Mucosa of stomach (tissue), 1 donor: Measurements from ENCODE around the gene ANXA5.

Experiments
- H3K27me3 ChIP-seq: one replicate; pipeline ENCODE4 v1.7.0; 2013; ENCODE audit warnings: mild to moderate bottlenecking, low read length; ENCODE audit not compliant: control insufficient read depth, insufficient read depth
- H3K36me3 ChIP-seq: one replicate; pipeline ENCODE4 v1.7.0; 2013; ENCODE audit warnings: low read length; ENCODE audit not compliant: control insufficient read depth, insufficient read depth
- H3K4me1 ChIP-seq: one replicate; pipeline ENCODE4 v1.7.0; 2013; ENCODE audit warnings: mild to moderate bottlenecking, low read length; ENCODE audit not compliant: control insufficient read depth, insufficient read depth
- H3K4me3 ChIP-seq: one replicate; pipeline ENCODE4 v1.7.0; 2013; ENCODE audit warnings: low read length
- H3K9ac ChIP-seq: one replicate; pipeline ENCODE4 v1.7.0; 2013; ENCODE audit warnings: mild to moderate bottlenecking, low read length, moderate library complexity
- H3K9me3 ChIP-seq: one replicate; pipeline ENCODE4 v1.7.0; 2013; ENCODE audit warnings: mild to moderate bottlenecking, low read length, moderate library complexity; ENCODE audit not compliant: control insufficient read depth
- donor health status: Pancreatic carcinoma.

The ANXA5 gene

DNA sequence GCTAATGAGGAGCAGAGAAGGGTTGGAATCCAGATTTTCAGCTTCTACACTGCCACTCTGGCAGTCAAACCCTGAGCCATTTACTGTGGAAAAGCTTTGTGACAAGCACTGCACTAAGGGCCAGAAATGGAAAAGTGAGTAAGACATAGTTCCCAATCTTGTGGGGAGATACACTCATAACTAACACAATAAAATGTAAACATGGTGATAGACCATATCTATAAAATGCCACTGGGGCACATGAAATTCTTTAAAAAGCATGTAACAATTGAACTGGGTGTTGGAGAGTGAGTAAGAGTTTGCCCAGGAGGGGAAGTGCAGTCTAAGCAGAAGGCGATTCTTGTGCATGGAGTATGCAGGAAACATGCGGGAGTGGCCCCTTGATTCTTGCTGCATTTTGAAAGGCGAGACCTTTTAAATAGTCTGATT, 32.0 kb upstream of the ANXA5 start:
- H3K4me3 ChIP-seq, result no peak overlapping the region
- no peaks in the 10 kb centered on the region for H3K9me3 ChIP-seq
- no peaks in the 10 kb centered on the region for H3K36me3 ChIP-seq
- H3K4me1 ChIP-seq, result no peaks in the 10 kb centered on the region
- no peak overlapping the region for H3K9ac ChIP-seq
- no peaks in the 10 kb centered on the region for H3K27me3 ChIP-seq

DNA sequence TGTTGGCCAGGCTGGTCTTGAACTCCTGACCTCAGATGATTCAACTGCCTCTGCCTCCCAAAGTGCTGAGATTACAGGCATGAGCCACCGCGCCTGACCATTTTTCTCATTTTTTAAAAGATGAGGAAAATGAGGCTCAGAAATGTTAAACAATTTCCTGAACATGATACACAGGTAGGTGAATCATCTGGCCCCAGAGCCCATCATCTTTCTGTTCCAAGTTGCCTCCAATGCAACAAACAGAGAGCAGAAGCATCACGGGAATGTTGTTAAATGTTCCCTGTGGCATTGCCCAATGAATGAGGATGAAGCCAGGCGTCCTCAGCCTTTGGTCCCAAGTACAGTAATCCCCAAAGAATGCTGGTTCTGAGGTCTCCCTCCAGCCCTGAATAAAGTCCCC, 31.3 kb upstream of the ANXA5 start:
- no peaks in the 10 kb centered on the region for H3K36me3 ChIP-seq
- no peaks in the 10 kb centered on the region for H3K4me1 ChIP-seq
- no peaks in the 10 kb centered on the region for H3K9me3 ChIP-seq
- no peak overlapping the region for H3K9ac ChIP-seq
- H3K27me3 ChIP-seq, result no peaks in the 10 kb centered on the region
- no peak overlapping the region for H3K4me3 ChIP-seq

DNA sequence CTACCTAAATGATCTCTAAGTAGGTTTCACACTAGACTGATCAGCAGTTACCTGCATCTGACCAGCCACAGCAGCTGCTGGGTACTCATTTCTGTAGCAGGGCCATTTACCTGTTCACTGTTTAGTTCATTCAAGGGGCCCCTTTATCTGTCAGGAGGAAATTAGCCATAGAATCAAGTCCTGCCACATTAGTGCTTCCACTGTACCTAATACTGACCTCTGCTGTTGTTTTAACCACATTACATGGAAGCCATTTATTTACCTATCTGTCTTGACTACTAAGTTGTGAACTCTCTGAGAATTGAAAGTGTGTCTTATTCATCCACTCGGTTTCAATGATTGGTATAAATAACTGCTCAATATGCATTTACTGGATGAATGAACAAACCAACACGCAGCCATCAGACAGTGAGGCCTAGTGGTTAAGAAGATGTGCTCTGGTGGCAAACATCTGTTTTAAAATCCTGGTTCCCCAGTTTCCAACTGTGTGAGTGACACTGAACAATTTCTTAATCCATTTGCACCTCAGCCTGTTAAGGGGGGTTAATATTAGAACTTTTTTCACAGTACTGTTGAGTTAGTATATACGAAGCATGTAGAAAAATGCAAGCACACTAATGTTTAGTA, 30.0 kb upstream of the ANXA5 start:
- Histone ChIP-seq H3K36me3 (no peaks in the 10 kb centered on the region), H3K4me1 (no peaks in the 10 kb centered on the region), H3K27me3 (no peaks in the 10 kb centered on the region), H3K9me3 (no peaks in the 10 kb centered on the region), H3K4me3 (no peak overlapping the region), H3K9ac (no peak overlapping the region)

DNA sequence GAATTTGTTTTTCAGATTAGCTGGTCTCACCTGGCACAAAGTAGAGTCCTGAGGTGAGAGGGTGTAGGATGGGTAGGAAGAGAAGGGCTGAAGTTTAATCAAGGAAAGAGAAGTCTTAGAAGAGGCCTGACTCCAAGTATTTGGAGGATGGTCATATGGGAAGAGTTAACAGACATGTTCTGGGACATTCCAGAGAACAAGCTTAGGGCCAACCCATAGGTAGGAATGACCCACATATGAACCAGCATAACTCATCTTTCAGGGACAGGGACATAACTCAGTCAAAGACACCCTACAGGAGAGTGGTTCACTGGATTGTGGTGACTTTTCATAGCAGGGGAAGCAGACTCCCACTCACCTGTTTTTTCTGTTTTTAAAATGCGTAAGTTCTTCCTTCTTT, 27.9 kb upstream of the ANXA5 start:
- no peak overlapping the region for H3K9ac ChIP-seq
- H3K36me3 ChIP-seq, result no peaks in the 10 kb centered on the region
- no peak overlapping the region for H3K4me3 ChIP-seq
- H3K27me3 ChIP-seq, result no peaks in the 10 kb centered on the region
- H3K9me3 ChIP-seq, result no peaks in the 10 kb centered on the region
- H3K4me1 ChIP-seq, result no peaks in the 10 kb centered on the region

DNA sequence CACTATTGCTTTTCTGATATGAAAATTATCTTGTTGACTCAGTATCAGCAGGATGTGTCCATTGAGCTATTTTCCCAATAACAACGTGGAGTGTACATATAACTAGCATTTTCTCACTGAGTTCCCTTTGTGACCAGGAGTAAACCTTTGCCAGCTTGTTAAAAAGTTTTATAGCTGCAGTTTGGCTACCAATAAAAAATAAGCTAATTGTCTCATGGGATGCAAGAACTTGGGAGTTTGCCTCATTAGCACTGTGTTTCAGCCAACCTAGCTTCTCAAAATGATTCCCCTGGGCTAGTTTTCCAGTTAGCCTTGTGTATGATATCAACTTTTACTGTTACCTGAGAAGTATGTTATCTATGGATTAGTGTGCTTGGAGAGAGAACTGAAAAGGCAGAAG, 24.9 kb upstream of the ANXA5 start:
- H3K9ac ChIP-seq, result no peak overlapping the region
- H3K4me3 ChIP-seq, result no peak overlapping the region
- H3K9me3 ChIP-seq, result no peaks in the 10 kb centered on the region
- H3K27me3 ChIP-seq, result no peaks in the 10 kb centered on the region
- H3K4me1 ChIP-seq, result no peaks in the 10 kb centered on the region
- H3K36me3 ChIP-seq, result no peaks in the 10 kb centered on the region

DNA sequence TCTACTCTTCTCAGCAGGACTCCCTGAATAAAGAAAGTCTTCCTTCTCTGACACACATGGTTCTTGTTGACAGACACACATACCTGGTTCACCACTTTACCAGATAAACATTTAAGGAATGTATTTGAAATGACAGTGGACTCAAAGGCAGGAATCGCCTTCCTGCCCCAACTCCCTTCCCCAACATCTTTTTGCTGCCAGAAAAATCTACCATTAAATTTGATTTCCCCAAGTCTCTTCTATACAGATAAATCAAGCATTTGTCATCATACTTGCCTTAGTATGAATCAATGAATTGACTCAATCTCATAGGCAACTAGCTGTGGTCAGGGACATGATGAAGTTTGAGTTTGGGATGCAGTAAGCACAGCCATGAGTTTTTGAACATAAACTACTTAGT, 23.3 kb upstream of the ANXA5 start:
- Histone ChIP-seq H3K9me3 (no peaks in the 10 kb centered on the region), H3K36me3 (no peaks in the 10 kb centered on the region), H3K4me1 (no peaks in the 10 kb centered on the region), H3K4me3 (no peak overlapping the region), H3K27me3 (no peaks in the 10 kb centered on the region), H3K9ac (no peak overlapping the region)

DNA sequence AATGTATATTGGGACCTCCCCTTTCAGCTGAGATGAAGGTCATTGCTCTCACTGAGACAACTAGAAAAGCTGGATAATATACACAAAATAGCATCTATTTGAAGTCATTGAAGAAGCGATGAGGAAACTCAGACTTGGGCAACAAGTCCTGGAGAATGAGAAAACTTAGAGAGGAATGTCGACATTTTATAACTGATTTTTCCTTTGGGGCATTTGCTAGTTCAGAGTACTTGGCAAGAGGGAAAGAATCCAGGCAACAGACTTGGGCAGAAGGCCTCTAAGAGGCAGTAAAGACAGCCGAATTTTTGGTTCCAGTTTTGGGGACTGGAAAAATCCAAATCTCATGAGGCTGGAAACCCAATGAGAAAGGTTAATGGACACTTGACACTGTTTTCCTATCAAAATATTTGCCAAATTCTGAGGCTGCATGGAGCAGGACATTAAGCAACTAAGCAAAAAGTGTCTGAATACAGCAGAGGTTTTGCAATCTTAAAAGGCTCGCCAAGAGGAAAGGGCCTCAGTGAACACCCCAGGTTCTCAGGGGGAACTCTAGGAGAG, 21.0 kb upstream of the ANXA5 start:
- Histone ChIP-seq H3K4me1 (no peaks in the 10 kb centered on the region), H3K4me3 (no peak overlapping the region), H3K36me3 (no peaks in the 10 kb centered on the region), H3K27me3 (no peaks in the 10 kb centered on the region), H3K9me3 (no peaks in the 10 kb centered on the region), H3K9ac (no peak overlapping the region)

DNA sequence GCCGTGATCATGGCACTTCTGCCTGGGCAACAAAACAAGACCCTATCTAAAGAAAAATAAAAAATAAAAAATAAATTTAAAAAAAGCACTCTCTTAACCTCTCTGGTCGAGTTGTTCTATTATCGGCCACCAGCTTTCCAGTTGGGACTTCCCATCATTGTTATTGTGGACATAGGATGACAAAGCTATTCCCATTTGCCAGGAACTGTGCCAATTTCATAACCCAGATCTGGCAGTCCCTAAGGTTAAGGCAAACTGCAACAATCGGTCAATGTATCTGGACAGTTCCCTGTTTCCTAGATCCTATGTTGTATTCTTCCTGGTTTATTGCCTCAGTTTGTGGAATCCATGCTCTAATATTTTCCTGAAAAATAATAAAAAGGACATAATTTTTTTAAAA, 17.8 kb upstream of the ANXA5 start:
- H3K9ac ChIP-seq, result no peak overlapping the region
- H3K27me3 ChIP-seq, result no peaks in the 10 kb centered on the region
- no peaks in the 10 kb centered on the region for H3K36me3 ChIP-seq
- H3K4me3 ChIP-seq, result no peak overlapping the region
- H3K9me3 ChIP-seq, result no peaks in the 10 kb centered on the region
- peaks cover 6% of the 10 kb centered on the region for H3K4me1 ChIP-seq

DNA sequence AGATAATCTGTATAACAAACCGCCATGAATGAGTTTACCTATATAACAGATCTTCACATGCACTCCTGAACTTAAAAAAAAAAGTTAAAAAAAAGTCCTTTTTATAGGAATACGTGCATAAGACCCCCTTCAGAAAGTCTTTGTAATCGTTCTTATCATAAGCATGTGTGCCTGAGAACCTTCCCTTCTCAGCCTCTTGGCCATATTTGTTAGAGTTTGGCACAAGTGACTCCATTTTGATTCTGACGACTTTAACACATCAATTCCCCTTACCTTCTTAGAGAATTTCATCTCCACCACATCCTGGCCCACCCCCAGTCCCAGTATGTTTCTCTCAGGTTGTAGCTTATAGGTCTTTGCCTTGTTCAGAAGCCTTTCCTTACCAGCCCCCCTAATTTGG, 16.0 kb upstream of the ANXA5 start:
- Histone ChIP-seq H3K4me1 (peaks cover 6% of the 10 kb centered on the region), H3K4me3 (no peak overlapping the region), H3K9ac (no peak overlapping the region), H3K9me3 (no peaks in the 10 kb centered on the region), H3K36me3 (no peaks in the 10 kb centered on the region), H3K27me3 (no peaks in the 10 kb centered on the region)

DNA sequence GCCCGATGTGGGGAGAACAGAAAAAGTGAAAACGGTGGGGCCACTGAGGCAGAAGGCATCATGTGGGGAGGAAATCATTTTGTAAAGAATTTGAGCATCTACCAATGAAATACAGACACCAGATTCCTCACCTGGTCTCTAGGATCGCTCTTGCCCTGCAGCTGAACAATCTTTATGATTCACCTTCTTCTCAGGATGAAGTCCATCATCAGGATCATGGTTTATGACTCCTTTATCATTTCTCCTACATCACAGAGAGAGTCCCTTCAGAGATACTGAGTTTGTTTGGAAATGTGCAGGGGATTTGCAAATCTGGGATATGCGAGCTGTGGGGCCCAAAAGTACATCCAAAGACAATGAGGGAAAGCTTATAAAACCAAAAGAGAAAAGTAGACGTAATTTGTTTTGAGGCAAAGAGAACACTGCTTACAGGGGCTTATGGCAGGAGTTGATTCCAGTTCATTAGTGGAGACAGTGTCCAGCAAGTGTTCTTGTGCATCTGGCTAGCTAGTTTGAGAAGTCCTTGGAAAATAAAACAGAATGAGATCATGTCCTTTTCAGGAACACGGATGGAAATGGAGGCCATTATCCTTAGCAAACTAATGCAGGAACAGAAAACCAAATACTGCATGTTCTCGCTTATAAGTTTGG, 15.3 kb upstream of the ANXA5 start:
- H3K4me3 ChIP-seq, result no peak overlapping the region

DNA sequence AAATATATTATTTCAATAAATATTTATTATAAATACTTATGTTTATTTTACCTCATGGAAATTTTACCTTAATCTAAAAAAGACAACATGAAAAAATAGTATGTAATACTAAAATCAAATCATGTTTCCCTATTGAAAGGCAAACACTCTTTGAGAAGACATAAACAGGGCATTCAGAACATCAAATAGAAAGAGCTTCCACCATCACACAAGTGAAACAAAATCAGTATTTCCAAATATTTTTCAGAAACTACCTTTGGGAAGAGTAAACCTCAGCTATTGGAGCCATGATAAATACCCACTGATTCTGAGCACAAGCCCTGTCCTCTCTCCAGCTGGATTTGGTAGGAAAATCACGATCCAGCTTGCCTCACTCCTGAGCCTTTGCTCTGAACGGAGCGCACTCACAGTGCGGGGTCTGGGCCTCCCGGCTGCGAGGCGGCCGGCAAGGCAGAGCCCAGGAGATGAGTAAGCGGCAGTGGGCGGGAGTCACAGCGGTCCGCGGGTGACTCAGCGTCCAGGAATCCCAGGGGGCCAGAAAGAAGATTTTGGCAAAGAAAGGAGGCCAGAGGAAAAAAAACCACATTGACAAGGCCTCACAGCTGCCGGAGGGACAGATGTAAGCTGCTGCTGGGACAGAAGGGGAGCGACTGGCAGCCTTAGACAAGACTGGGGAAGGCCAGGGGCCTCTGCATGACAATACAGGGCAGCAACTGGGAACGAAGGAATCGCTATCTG, 14.7 kb upstream of the ANXA5 start:
- Histone ChIP-seq H3K27me3 (no peaks in the 10 kb centered on the region), H3K9ac (peak overlapping the region; percentile 33), H3K36me3 (no peaks in the 10 kb centered on the region), H3K4me3 (no peak overlapping the region), H3K4me1 (peaks cover 6% of the 10 kb centered on the region), H3K9me3 (no peaks in the 10 kb centered on the region)

More for the DNA sequence above, 15.3 kb upstream of the ANXA5 start:
- H3K9me3 ChIP-seq, result no peaks in the 10 kb centered on the region
- no peak overlapping the region for H3K9ac ChIP-seq
- H3K36me3 ChIP-seq, result no peaks in the 10 kb centered on the region
- H3K27me3 ChIP-seq, result no peaks in the 10 kb centered on the region
- peaks cover 6% of the 10 kb centered on the region for H3K4me1 ChIP-seq

DNA sequence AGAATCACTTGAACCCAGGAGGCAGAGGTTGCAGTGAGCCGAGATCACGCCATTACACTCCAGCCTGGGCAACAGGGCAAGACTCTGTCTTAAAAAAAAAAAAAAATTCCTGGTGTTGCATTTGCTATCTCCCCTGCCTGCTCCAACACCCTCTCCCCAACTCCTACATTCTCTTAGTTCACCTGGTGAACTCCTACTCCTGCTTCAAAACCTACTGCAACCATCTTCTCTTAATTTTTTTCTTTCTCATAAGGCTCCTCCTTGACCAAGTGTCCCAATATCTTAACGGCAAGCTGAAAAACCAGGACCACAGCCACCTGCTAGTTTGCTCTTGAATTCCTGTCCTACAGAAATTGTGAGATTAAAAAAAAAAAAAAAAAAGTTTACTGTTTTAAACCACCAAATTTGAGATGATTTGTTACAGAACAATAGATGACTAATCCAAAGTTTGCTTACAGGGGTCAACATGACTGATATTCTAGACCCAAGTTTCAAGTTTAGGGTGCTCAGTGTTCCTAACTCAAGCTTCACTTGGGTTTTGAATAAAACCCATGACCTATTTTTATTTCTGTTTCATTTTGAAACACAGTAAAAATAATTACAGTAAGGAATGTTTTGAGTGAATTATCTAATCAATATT, 13.1 kb upstream of the ANXA5 start:
- Histone ChIP-seq H3K36me3 (no peaks in the 10 kb centered on the region), H3K9ac (no peak overlapping the region), H3K27me3 (no peaks in the 10 kb centered on the region), H3K4me3 (no peak overlapping the region), H3K4me1 (peaks cover 6% of the 10 kb centered on the region), H3K9me3 (no peaks in the 10 kb centered on the region)
